Ectodermal cell (in vitro differentiated cells): ENCODE measurements around the gene CARD8.

Experiments used
- H3K27ac ChIP-seq: 2 replicates; pipeline ENCODE4 v1.7.0; 2013; ENCODE audit warnings: mild to moderate bottlenecking, low read depth, low read length; ENCODE audit not compliant: insufficient read depth, poor library complexity, severe bottlenecking
- H3K27me3 ChIP-seq: 2 replicates; pipeline ENCODE4 v1.7.0; 2013; ENCODE audit warnings: mild to moderate bottlenecking, low read length; ENCODE audit not compliant: insufficient read depth, control insufficient read depth, poor library complexity, severe bottlenecking
- H3K36me3 ChIP-seq: one replicate; pipeline ENCODE4 v1.7.0; 2013; ENCODE audit warnings: low read length; ENCODE audit not compliant: control insufficient read depth, insufficient read depth
- H3K4me1 ChIP-seq: one replicate; pipeline ENCODE4 v1.7.0; 2013; ENCODE audit warnings: low read length; ENCODE audit not compliant: control insufficient read depth, insufficient read depth
- H3K4me3 ChIP-seq: 2 replicates; pipeline ENCODE4 v1.7.0; 2013; ENCODE audit warnings: low read depth, low read length, control low read depth; ENCODE audit not compliant: insufficient read depth
- H3K9me3 ChIP-seq: 2 replicates; pipeline ENCODE4 v1.7.0; 2013; ENCODE audit warnings: mild to moderate bottlenecking, low read length, moderate library complexity; ENCODE audit not compliant: control insufficient read depth
- WGBS, 2 experiments: methylation state at CpG; one replicate each; pipeline ENCODE4 v1.1.7; 2013; ENCODE audit warnings: missing lambda C conversion rate in 2 of 2; 5-methylcytosine and 5-hydroxymethylcytosine counted together

Gene CARD8

DNA sequence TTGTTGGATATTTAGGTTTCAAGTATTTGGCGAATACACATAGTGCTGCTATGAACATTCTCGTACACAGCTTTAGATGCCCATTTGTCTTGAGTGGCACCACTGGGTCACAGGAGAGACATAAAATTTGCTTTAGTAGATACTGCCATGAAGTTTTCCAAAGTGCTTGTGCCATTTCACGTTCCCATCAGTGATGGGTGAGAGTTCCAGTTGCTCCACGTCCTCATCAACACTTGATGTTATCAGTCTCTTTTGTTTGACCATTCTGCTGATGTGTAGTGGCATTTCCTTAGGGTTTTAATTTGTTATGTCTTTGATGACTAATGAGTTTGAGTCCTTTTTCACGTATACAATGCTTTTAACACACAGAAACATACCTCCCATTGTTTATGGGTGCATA, 74.2 kb downstream of the CARD8 start:
- Histone ChIP-seq H3K27ac (no peak overlapping the region), H3K27me3 (no peaks in the 10 kb centered on the region), H3K36me3 (peaks cover 20% of the 10 kb centered on the region), H3K4me1 (no peaks in the 10 kb centered on the region), H3K9me3 (peaks cover 4% of the 10 kb centered on the region), H3K4me3 (no peak overlapping the region)
- WGBS, 2 experiments: 95 to 97% methylated on average over 4 of the region's 5 CpGs

DNA sequence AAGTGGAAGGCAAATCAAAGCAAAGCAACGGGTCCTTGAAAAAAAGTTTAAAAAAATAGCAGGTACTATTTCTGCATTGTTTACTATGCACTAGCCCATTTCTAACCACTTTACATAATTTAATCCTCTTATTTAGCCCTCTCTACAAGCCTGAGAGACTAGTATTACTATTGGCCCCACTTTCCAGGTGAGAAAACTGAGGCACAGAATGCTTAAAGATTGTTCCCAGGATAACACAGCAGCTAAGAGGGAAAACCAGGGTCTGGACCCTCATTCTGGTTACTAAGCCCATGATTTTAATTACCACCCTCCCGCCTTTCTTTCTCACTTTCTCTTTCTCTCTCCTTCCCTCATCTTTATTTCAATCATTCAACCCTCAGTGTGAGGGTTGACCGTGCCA, 79.5 kb downstream of the CARD8 start:
- H3K27me3 ChIP-seq: no peaks in the 10 kb centered on the region
- no peaks in the 10 kb centered on the region for H3K4me1 ChIP-seq
- no peak overlapping the region for H3K4me3 ChIP-seq
- 97 to 98% methylated on average over 3 of the region's 3 CpGs for WGBS, 2 experiments
- peaks cover 4% of the 10 kb centered on the region for H3K9me3 ChIP-seq
- H3K27ac ChIP-seq: no peak overlapping the region
- H3K36me3 ChIP-seq: peaks cover 26% of the 10 kb centered on the region

DNA sequence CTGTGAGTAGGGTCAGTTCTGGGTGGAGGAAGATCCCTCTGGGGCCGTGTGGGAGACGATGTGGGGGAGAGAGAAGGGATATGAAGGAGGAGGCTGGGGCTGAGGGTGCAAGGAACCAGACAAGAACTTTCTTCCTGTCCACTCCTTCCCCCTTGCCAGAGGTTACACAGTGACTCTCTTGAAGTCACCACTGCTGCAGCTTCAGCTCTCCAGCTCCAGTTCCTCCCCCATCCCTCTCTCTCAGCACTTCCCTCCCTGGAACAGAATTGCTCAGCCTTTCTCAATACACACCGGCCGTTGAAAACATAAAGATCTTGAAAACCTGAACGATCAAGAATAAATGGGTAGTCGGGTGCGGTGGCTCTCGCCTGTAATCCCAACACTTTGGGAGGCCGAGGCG, 80.1 kb downstream of the CARD8 start:
- 97% methylated on average over 10 of the region's 10 CpGs for WGBS, 2 experiments
- H3K27me3 ChIP-seq: no peaks in the 10 kb centered on the region
- H3K36me3 ChIP-seq: peaks cover 26% of the 10 kb centered on the region
- no peak overlapping the region for H3K4me3 ChIP-seq
- no peaks in the 10 kb centered on the region for H3K4me1 ChIP-seq
- no peak overlapping the region for H3K27ac ChIP-seq
- peaks cover 4% of the 10 kb centered on the region for H3K9me3 ChIP-seq

DNA sequence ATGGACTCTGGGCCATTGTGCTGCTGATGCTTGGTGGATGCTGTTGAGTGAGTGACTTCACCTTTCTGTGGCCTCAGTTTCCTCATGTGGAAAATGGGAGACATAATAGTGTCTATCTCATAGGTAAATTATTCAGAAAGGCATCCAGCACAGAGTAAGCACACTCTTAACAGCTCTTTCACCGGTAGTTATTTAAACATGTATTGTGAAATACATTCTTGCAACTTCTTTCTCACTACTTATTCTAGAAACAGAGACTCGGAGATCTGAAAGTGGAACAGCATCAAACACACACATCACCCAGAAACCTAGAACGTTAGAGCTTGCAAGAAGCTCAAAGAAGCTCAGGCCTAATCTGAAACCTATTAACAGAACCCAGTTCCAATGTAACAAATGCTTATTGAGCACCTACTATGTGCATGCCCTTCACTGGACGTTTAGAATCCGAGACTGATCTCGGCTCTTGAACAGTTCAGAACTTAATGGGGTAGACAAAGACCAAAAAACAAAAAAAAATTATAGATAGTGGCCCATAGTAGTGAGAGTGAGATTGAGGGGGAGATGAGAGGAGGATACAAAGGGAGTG, 81.2 kb downstream of the CARD8 start:
- Histone ChIP-seq H3K9me3 (no peaks in the 10 kb centered on the region), H3K4me1 (no peaks in the 10 kb centered on the region), H3K4me3 (no peak overlapping the region), H3K36me3 (peaks cover 19% of the 10 kb centered on the region), H3K27me3 (no peaks in the 10 kb centered on the region), H3K27ac (no peak overlapping the region)
- WGBS, 2 experiments: 85 to 87% methylated on average over 5 to 6 of the region's 6 CpGs

DNA sequence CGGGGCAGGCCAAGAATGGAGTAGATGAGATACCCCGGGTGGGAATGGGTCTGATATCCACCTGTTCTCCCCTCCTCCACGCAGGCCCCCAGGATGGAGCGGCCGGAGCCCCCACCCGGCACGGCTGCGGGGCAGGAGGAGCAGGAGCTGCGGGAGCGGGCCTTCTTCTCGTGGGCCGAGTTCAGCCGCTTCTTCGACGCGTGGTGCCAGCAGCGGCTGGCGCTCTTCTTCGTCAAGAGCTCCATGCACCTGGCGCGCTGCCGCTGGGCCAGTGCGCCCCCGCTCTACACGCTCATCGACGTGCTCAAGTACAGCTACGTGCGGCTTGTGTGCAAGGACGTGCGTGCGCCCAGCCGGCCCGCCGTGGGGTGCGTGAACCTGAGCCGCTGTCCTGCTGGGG, 84.0 kb downstream of the CARD8 start:
- peak overlapping the region; percentile 87 for H3K4me3 ChIP-seq
- H3K4me1 ChIP-seq: no peaks in the 10 kb centered on the region
- H3K36me3 ChIP-seq: peaks cover 16% of the 10 kb centered on the region
- H3K27ac ChIP-seq: no peak overlapping the region
- H3K27me3 ChIP-seq: no peaks in the 10 kb centered on the region
- no peaks in the 10 kb centered on the region for H3K9me3 ChIP-seq
- 95 to 96% methylated on average over 37 of the region's 37 CpGs for WGBS, 2 experiments

DNA sequence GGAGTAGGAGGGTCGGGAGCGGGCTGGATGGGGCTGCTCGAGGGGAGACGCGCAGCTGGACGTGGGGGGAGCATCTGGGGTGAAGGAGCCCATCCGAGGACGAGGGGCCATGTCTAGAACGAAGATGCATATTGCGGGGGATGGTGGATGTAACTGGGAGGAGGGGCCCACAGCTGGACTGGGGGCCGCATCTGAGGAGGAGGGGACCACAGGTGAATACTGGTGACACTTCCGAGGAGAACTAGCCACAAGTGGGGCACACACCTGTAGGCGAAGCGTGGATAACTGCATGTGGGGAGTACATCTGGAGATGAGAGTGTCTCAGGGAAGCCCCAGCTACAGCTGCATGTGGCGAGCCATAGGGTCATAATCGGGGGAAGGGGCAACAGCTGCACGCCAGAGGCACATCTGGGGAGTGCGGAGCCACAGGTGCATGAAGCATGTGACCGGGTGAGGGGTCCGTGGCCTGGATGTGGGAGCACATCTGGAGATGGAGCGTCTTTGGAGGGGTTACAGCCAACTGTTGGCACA, 84.8 kb downstream of the CARD8 start:
- Histone ChIP-seq H3K4me3 (peak overlapping the region; percentile 87), H3K9me3 (no peaks in the 10 kb centered on the region), H3K36me3 (peaks cover 16% of the 10 kb centered on the region), H3K27ac (no peak overlapping the region), H3K27me3 (no peaks in the 10 kb centered on the region), H3K4me1 (no peaks in the 10 kb centered on the region)
- 6% methylated on average over 21 of the region's 21 CpGs for WGBS, 2 experiments

DNA sequence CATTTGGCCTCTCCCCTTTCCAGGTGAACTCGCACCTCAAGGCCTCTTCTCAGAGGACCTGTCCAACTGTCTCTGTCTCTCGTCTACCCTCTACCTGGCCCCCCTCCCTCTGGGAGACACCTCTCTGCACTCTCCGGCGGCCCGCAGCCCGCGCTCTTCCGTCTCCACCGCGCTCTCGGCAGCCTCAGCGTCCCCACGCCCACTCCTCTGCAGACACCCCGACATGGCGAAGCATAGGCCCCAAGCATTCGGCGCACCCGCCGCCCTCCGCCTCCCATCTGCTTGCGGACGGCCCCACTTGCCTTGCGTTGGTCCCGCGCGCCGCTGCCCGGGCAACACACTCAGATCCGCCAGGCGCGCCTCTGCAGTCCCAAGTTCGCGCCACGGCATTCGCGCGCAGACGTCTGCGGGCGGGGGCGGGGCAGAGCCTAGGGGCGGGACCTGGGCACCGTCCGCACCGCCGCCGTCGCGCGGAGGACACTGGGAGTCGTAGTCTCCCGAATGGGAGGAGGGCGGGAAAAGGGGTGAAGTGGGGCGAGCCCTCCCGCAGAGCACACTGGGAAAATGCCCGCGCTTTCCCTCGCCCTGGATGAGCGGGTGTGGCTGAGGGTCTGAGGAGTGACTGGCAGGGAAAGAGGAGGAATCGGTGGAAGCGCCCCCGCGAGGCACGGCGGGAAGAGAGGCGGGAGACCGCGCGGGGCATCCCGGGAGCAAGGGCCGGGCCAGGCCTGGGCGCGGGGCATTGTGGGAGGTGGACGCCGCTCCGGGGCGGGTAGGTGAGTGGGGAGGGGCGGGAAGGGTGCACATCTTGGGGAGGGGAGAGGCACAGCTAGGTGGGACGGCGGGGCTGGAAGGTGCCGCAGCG, 85.5 kb downstream of the CARD8 start, which contains the start of the genes LIG1 and ZSWIM9:
TSS of gene LIG1 (minus strand) at position 406 of the 865 bp plus-strand sequence. CDS start 4,778 bp downstream, outside the sequence.
TSS of gene ZSWIM9 (plus strand) at position 742 of the 865 bp plus-strand sequence. CDS start 1,123 bp downstream, outside the sequence.
- Histone ChIP-seq H3K27me3 (no peaks in the 10 kb centered on the region), H3K9me3 (no peaks in the 10 kb centered on the region), H3K27ac (peak within 1 kb of the TSS; percentile 82), H3K4me3 (peak within 1 kb of the TSS; percentile 87), H3K36me3 (peaks cover 13% of the 10 kb centered on the region), H3K4me1 (no peaks in the 10 kb centered on the region)
- WGBS, 2 experiments: 0 to 1% methylated on average over 82 of the region's 82 CpGs

DNA sequence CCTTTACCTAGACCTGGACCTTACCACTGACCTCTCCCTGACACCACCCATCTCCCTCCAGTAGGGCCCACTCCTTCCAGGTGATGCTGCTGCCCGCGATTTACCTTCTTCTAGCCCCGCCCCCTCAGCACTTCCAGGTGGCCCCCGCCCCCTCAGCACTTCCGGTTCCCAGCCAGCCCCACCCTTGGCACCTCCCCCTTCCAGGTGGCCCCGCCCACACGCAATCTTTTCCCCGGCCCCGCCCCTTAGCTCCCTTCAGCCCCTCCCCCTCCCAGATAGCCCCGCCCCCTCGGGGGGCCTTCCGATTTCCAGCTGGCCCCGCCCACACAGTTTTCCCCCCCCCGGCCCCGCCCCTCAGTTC, 86.2 kb downstream of the CARD8 start:
- no peak overlapping the region for H3K27ac ChIP-seq
- no peaks in the 10 kb centered on the region for H3K4me1 ChIP-seq
- 0% methylated on average over 9 to 15 of the region's 15 CpGs for WGBS, 2 experiments
- H3K27me3 ChIP-seq: no peaks in the 10 kb centered on the region
- peak overlapping the region; percentile 87 for H3K4me3 ChIP-seq
- H3K9me3 ChIP-seq: no peaks in the 10 kb centered on the region
- H3K36me3 ChIP-seq: peaks cover 12% of the 10 kb centered on the region

DNA sequence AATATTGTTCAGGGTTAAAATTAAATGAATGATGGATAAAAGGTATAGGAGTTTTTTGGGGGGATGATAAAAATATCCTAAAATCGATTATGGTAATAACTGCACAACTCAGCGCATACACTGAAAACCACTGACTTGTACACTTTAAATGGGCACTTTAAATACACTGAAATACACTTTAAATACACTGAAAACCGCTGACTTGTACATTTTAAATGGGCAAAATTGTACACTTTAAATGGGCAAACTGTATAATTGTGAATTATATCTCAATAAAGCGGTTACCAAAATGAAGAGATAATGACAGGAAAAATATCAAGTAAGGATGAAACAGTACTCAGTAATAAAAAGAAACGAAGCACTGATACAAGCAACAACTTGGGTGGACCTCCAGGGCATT, 87.0 kb downstream of the CARD8 start:
- H3K9me3 ChIP-seq: no peaks in the 10 kb centered on the region
- no peaks in the 10 kb centered on the region for H3K27me3 ChIP-seq
- no peak overlapping the region for H3K27ac ChIP-seq
- peaks cover 11% of the 10 kb centered on the region for H3K36me3 ChIP-seq
- H3K4me3 ChIP-seq: no peak overlapping the region
- 90 to 100% methylated on average over 2 to 5 of the region's 5 CpGs for WGBS, 2 experiments
- no peaks in the 10 kb centered on the region for H3K4me1 ChIP-seq

DNA sequence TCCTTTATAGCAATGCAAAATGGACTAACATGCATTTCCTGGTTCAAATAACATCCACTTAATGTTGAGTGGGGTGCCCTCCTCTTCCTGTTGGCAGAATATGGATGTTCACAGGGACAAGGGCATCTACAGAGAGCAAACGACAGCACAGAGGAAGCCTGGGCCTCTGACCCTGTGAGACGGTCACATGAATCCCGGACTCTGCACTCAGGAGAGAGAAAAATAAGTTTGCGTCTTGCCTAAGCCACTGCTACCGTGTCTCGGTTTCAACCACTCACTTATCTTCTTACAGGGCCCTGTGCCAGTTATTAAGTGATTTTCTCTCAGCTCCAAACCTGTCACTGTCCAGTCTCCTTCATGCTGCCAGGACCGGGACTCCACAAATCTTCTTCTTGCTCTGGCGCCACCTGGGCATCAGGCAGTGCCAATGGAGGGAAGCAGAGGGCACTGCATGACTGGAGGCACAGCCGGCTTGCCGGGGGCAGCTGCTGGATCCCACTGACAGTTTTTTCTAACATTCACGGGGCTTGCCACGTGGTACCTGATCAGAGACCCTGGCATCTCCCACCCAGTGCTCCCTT, 97.4 kb downstream of the CARD8 start:
- Histone ChIP-seq H3K9me3 (no peaks in the 10 kb centered on the region), H3K4me1 (no peaks in the 10 kb centered on the region), H3K27ac (no peak overlapping the region), H3K27me3 (no peaks in the 10 kb centered on the region), H3K36me3 (peaks cover 34% of the 10 kb centered on the region), H3K4me3 (no peak overlapping the region)
- 91 to 92% methylated on average over 12 of the region's 12 CpGs for WGBS, 2 experiments
